Measurements from ENCODE around the gene PLSCR1.

GRCh38 chr3:146542179-146542578 is 2.2 kb downstream of the PLSCR1 start:
- TF ChIP-seq CTCF (IDR thresholded peaks at IDR 0.05), result no peak
- no peak for TF ChIP-seq IRF1 (CRISPR knock-in tag; IDR thresholded peaks at IDR 0.05)
